Gastroesophageal sphincter (tissue), 4 donors: ENCODE data around the gene EEF2K. TPM values are rescaled to one million over a fixed set of nuclear protein-coding genes. Genes with fewer than 3 reads are reported as not detected.

Experiments used
- ATAC-seq: fragments of 150-250 bp; one replicate; pipeline ENCODE4 v1.9.1; 2016; ENCODE audit warnings: mild to moderate bottlenecking, moderate library complexity
- H3K27ac ChIP-seq, 4 donors: fragments of 200-600 bp; sonication (generic) in 3 of 4; 1 replicate in 3 of 4; 2 replicates in 1 of 4; pipeline ENCODE4 v1.5.1; 2016 to 2019
- H3K27me3 ChIP-seq: fragments of 200-600 bp; sonication (generic); one replicate; pipeline ENCODE4 v1.5.1; 2019
- H3K36me3 ChIP-seq, 2 donors: fragments of 200-600 bp; sonication (generic); one replicate each; pipeline ENCODE4 v1.5.1; 2019; ENCODE audit warnings: control low read depth in 1 of 2
- H3K4me1 ChIP-seq, 3 donors: fragments of 200-600 bp; sonication (generic); 1 replicate in 2 of 3; 2 replicates in 1 of 3; pipeline ENCODE4 v1.5.1; 2016 to 2019; ENCODE audit warnings: control low read depth in 2 of 3
- H3K4me3 ChIP-seq, 2 donors: fragments of 200-600 bp; sonication (generic); one replicate each; pipeline ENCODE4 v1.5.1; 2019; ENCODE audit warnings: mild to moderate bottlenecking in 1 of 2, moderate library complexity in 1 of 2
- H3K9me3 ChIP-seq, 3 donors: fragments of 200-600 bp; sonication (generic); one replicate each; pipeline ENCODE4 v1.5.1; 2017 to 2019; ENCODE audit warnings: control low read depth in 2 of 3
- EP300 ChIP-seq: sonication (generic); formaldehyde crosslinking; IDR thresholded peaks from one replicate; pipeline ENCODE4 v1.6.1; 2017; ENCODE audit warnings: antibody characterized with exemption, mild to moderate bottlenecking
- POLR2A ChIP-seq, 2 donors: fragments of 450-650 bp; IDR thresholded peaks; one replicate each; pipeline ENCODE4 v1.6.1; 2017; ENCODE audit warnings: antibody characterized with exemption in 2 of 2, mild to moderate bottlenecking in 2 of 2, moderate library complexity in 1 of 2
- POLR2AphosphoS5 ChIP-seq: sonication (generic); formaldehyde crosslinking; IDR thresholded peaks from one replicate; pipeline ENCODE4 v1.6.1; 2017; ENCODE audit warnings: antibody characterized with exemption
- WGBS, 2 donors: methylation state at CpG; one replicate each; pipeline ENCODE4 v1.1.5; 2018; ENCODE audit warnings: low coverage in 1 of 2; 5-methylcytosine and 5-hydroxymethylcytosine counted together
- total RNA-seq, 4 donors: library from RNA; depleted of rRNA; stranded (reverse); fragments of >200 nt; gene quantifications; one replicate each; pipeline ENCODE4 v1.1.0, GENCODE V29; 2016
- TF ChIP-seq, protein P1 (sequence below), 4 experiments: fragments of 200-600 bp in 2 of 4; fragments of 450-650 bp in 2 of 4; sonication (generic) in 1 of 4; IDR thresholded peaks; one replicate each; pipeline ENCODE4 v1.5.1; 2017 to 2019; ENCODE audit warnings: antibody characterized with exemption in 4 of 4, mild to moderate bottlenecking in 2 of 4, moderate library complexity in 2 of 4

EEF2K gene
- total RNA-seq, 4 donors from 2014 or later, result 31.3 to 38.9 (median 34.8) TPM

DNA sequence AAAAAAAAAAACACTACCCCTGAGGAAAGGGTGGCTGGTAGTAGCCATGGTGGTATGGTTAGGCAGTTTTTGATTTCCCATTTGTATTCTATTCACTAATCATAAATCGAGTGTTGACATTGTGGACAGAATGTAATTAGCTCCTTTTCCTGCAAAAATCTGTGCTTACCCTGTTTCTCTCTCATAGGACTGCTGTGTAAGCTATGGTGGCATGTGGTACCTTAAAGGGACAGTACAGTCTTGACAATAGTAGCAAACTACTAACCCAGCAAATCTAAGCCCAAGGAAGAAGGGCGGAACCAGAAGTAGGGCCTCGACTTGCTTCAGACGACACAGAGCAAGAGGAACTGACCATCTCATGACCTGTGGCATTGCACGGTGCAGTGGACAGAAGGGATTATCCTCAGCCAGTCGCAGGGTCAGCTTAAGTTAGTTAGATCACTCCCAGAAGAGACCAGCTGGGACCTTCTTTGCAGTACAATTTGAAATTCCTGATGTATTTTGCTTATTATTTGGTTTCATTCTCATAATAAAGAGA, 127.4 kb downstream of the EEF2K start:
- WGBS, 2 donors, result 66 to 82% methylated on average over 5 to 6 of the region's 6 CpGs
- H3K36me3 ChIP-seq, result peaks cover 0 to 67% of the 10 kb centered on the region in 2 donors
- ATAC-seq, result peak; percentile 75

DNA sequence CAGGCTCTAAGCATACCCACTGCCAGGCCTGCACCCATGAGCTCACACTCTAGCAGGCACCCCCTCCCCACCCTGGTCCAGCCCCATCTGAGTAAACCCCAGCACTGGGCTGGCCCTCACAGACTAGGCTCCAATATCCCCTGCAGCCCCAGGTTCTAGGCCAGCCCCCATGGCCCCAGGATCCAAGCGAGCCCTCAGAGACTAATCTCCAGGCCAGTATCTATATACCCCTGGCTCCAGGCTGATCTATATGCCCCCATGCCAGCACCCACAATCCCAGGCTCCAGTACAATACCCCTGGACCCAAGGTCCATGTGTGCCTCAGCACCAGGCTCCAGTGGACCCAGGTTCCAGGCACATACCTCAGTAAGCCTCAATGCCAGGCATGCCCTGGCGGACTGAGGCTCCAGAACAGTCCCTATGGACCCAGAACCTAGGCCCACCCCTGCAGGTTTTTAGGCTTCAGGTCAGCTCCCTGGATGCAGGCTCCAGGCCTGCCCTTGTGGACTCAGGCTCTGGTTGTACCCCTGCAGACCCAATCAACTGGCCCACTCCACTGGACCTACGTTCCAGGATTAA, 129.7 kb downstream of the EEF2K start:
- WGBS, 2 donors, result no CpG with 5 or more reads among the region's 3 CpGs
- TF ChIP-seq POLR2AphosphoS5 (no peak), POLR2A (IDR thresholded peaks at IDR 0.05) (no peak), EP300 (no peak)
- TF ChIP-seq, protein P1, sequence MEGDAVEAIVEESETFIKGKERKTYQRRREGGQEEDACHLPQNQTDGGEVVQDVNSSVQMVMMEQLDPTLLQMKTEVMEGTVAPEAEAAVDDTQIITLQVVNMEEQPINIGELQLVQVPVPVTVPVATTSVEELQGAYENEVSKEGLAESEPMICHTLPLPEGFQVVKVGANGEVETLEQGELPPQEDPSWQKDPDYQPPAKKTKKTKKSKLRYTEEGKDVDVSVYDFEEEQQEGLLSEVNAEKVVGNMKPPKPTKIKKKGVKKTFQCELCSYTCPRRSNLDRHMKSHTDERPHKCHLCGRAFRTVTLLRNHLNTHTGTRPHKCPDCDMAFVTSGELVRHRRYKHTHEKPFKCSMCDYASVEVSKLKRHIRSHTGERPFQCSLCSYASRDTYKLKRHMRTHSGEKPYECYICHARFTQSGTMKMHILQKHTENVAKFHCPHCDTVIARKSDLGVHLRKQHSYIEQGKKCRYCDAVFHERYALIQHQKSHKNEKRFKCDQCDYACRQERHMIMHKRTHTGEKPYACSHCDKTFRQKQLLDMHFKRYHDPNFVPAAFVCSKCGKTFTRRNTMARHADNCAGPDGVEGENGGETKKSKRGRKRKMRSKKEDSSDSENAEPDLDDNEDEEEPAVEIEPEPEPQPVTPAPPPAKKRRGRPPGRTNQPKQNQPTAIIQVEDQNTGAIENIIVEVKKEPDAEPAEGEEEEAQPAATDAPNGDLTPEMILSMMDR (IDR thresholded peaks at IDR 0.05), result no peak
- Histone ChIP-seq H3K27me3 (no peaks in the 10 kb centered on the region), H3K4me1 (no peaks in the 10 kb centered on the region), H3K36me3 (peaks cover 0 to 61% of the 10 kb centered on the region in 2 donors), H3K4me3 (no peak overlapping the region), H3K9me3 (peaks cover 0 to 16% (median 0%) of the 10 kb centered on the region in 3 donors), H3K27ac (no peak overlapping the region)
- ATAC-seq, result no peak

More for the DNA sequence above, 127.4 kb downstream of the EEF2K start:
- Histone ChIP-seq H3K4me1 (peaks cover 0 to 8% (median 0%) of the 10 kb centered on the region in 3 donors), H3K27ac (no peak overlapping the region), H3K27me3 (no peaks in the 10 kb centered on the region), H3K4me3 (no peak overlapping the region), H3K9me3 (peaks cover 0 to 11% (median 0%) of the 10 kb centered on the region in 3 donors)
- TF ChIP-seq EP300 (no peak), POLR2AphosphoS5 (no peak), POLR2A (IDR thresholded peaks at IDR 0.05) (no peak)
- TF ChIP-seq, protein P1 (IDR thresholded peaks at IDR 0.05), result no peak

DNA sequence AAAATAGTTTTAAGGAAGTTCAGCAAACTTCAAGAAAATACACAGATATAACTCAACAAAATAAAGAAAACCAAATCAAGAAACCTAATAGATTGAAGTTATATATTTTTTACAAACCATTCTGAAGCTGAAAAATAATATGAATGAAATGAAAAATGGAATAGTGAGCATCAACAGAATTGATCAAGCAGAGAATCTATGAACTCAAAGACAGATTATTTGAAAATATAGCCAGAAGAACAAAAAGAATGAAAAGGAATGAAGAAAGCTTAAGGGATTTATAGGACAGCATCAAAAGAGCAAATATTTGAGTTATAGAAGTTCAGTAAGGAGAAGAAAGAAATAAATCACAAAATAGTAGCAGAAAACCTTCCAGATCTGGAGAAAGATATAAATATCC, 130.5 kb downstream of the EEF2K start:
- H3K27me3 ChIP-seq, result no peaks in the 10 kb centered on the region
- no peak overlapping the region for H3K4me3 ChIP-seq
- H3K4me1 ChIP-seq, result no peaks in the 10 kb centered on the region
- peaks cover 0 to 57% of the 10 kb centered on the region in 2 donors for H3K36me3 ChIP-seq
- no peak for TF ChIP-seq POLR2AphosphoS5
- TF ChIP-seq, protein P1 (IDR thresholded peaks at IDR 0.05), result no peak
- TF ChIP-seq EP300, result no peak
- no peak for TF ChIP-seq POLR2A (IDR thresholded peaks at IDR 0.05)
- H3K9me3 ChIP-seq, result peaks cover 0 to 24% (median 0%) of the 10 kb centered on the region in 3 donors
- no peak for ATAC-seq
- H3K27ac ChIP-seq, result no peak overlapping the region

DNA sequence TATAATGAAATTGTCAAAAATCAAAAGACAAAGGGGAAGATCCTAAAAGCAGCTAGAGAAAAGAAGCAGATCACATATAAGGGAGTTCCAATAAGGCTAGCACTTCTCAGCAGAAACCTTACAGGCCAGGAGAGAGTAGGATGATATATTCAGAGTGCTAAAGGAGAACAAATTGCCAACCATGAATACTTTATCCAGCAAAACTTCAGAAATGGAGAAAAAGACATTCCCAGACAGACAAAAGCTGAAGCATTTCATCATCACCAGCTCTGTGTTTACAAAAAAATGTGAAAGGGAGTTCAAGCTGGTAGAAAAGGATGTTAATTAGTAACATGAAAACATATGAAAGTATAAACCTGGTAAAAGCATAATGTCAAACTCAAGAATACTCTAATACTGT, 131.0 kb downstream of the EEF2K start:
- TF ChIP-seq EP300 (no peak), POLR2A (IDR thresholded peaks at IDR 0.05) (no peak), POLR2AphosphoS5 (no peak)
- TF ChIP-seq, protein P1 (IDR thresholded peaks at IDR 0.05), result no peak
- ATAC-seq, result no peak
- Histone ChIP-seq H3K9me3 (peaks cover 0 to 24% (median 0%) of the 10 kb centered on the region in 3 donors), H3K36me3 (peaks cover 0 to 57% of the 10 kb centered on the region in 2 donors), H3K4me3 (no peak overlapping the region), H3K4me1 (no peaks in the 10 kb centered on the region), H3K27me3 (no peaks in the 10 kb centered on the region), H3K27ac (no peak overlapping the region)
